DND-41 (cell line): Measurements from ENCODE around the gene PDZD8.

Experiments used
- CTCF ChIP-seq: IDR thresholded peaks from 2 replicates; pipeline ENCODE4 v1.5.1; 2012; ENCODE audit warnings: borderline replicate concordance, low read length, moderate library complexity, mild to moderate bottlenecking; ENCODE audit not compliant: poor library complexity, severe bottlenecking; ENCODE audit errors: extremely low read depth
- EZH2 ChIP-seq: IDR thresholded peaks from 3 replicates; pipeline ENCODE4 v1.6.1; 2012; ENCODE audit warnings: borderline replicate concordance, low read depth, mild to moderate bottlenecking, moderate library complexity, low read length, inconsistent platforms; ENCODE audit not compliant: severe bottlenecking

- TF ChIP-seq CTCF: no peak
- TF ChIP-seq EZH2: no peak
These were observed 61.6 kb downstream of the PDZD8 start for GRCh38 chr10:117313641-117314040.
